Hepatocyte (in vitro differentiated cells): ENCODE data around the gene PRKG1. TPM values are rescaled to one million over a fixed set of nuclear protein-coding genes. Genes with fewer than 3 reads are reported as not detected.

Source experiments
- DNase-seq: peaks from one replicate; pipeline ENCODE4 v3.0.0-alpha.2; 2016; ENCODE audit warnings: low spot score
- H2AFZ ChIP-seq: fragments of 200-600 bp; sonication (generic); 2 replicates; pipeline ENCODE4 v1.6.0; 2016; ENCODE audit warnings: antibody characterized with exemption, mild to moderate bottlenecking
- H3K27ac ChIP-seq: fragments of 200-600 bp; sonication (generic); 2 replicates; pipeline ENCODE4 v1.5.1; 2016; ENCODE audit warnings: mild to moderate bottlenecking
- H3K27me3 ChIP-seq: fragments of 200-600 bp; sonication (generic); 2 replicates; pipeline ENCODE4 v1.6.1; 2016
- H3K36me3 ChIP-seq: fragments of 200-600 bp; sonication (generic); replicated peaks from 2 replicates; pipeline ENCODE4 v1.5.1; 2016; ENCODE audit warnings: low read depth; ENCODE audit not compliant: insufficient read depth
- H3K4me1 ChIP-seq: fragments of 200-600 bp; sonication (generic); 2 replicates; pipeline ENCODE4 v1.5.1; 2016; ENCODE audit warnings: mild to moderate bottlenecking, moderate library complexity; ENCODE audit not compliant: insufficient read depth
- H3K4me2 ChIP-seq: fragments of 200-600 bp; sonication (generic); 2 replicates; pipeline ENCODE4 v1.6.0; 2016
- H3K4me3 ChIP-seq: fragments of 200-600 bp; sonication (generic); 2 replicates; pipeline ENCODE4 v1.5.1; 2016; ENCODE audit warnings: mild to moderate bottlenecking
- H3K79me2 ChIP-seq: fragments of 200-600 bp; sonication (generic); 2 replicates; pipeline ENCODE4 v1.6.0; 2017; ENCODE audit warnings: mild to moderate bottlenecking
- H3K9me2 ChIP-seq: fragments of 200-600 bp; sonication (generic); replicated peaks from 2 replicates; pipeline ENCODE4 v1.6.0; 2017; ENCODE audit warnings: mild to moderate bottlenecking; ENCODE audit not compliant: insufficient read depth
- H3K9me3 ChIP-seq: fragments of 200-600 bp; sonication (generic); 2 replicates; pipeline ENCODE4 v1.5.1; 2016; ENCODE audit warnings: low read depth, mild to moderate bottlenecking
- H4K20me1 ChIP-seq: fragments of 200-600 bp; sonication (generic); 2 replicates; pipeline ENCODE4 v1.6.0; 2016; ENCODE audit warnings: mild to moderate bottlenecking; ENCODE audit not compliant: insufficient read depth, poor library complexity, severe bottlenecking
- EZH2 ChIP-seq: fragments of 200-600 bp; sonication (generic); IDR thresholded peaks from 2 replicates; pipeline ENCODE4 v1.6.1; 2016; ENCODE audit warnings: antibody characterized with exemption, mild to moderate bottlenecking, borderline replicate concordance
- EZH2phosphoT487 ChIP-seq: fragments of 200-600 bp; sonication (generic); IDR thresholded peaks from one replicate; pipeline ENCODE4 v1.6.1; 2018; ENCODE audit warnings: antibody characterized with exemption, mild to moderate bottlenecking, low read depth, moderate library complexity; ENCODE audit not compliant: unreplicated experiment, severe bottlenecking
- WGBS: methylation state at CpG from one replicate; pipeline ENCODE4 v1.1.6; 2016; ENCODE audit warnings: low lambda C conversion rate; ENCODE audit errors: missing lambda C conversion rate; 5-methylcytosine and 5-hydroxymethylcytosine counted together
- polyA plus RNA-seq: library from polyadenylated mRNA; unstranded; fragments of >200 nt; fragmentation: Nextera tagmentation; extraction: Ambion mirVana; gene quantifications from 2 replicates; pipeline ENCODE4 v1.2.1, GENCODE V29; 2016
- total RNA-seq: library from RNA; depleted of rRNA; stranded (reverse); fragments of >200 nt; gene quantifications from 2 replicates; pipeline ENCODE4 v1.2.3, GENCODE V29; 2014
- TF ChIP-seq, protein P1 (sequence below): fragments of 200-600 bp; sonication (generic); IDR thresholded peaks from 2 replicates; pipeline ENCODE4 v1.5.1; 2016; ENCODE audit warnings: antibody characterized with exemption, mild to moderate bottlenecking; ENCODE audit not compliant: poor library complexity

The PRKG1 gene
- total and polyA plus RNA-seq, 2 experiments from 2014 or later: 4.0 to 8.1 TPM

DNA sequence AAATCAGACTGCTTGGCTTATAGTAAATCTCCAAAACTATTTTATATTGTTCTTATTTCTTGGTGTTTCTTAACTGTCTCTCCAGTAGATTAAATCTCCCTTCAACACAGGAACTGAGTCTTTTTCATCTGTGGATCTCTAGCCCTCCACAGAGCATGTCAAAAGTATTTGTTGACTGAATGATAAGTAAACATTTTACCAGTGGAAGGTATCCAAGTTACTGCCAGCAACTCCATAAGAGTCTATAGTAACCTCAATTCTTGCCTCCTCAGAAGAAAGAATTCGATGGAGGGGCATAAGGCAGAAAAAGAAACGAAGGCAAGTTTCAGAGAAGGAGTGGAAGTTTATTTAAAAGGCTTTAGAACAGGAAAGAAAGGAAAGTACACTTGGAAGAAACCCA, 945.9 kb downstream of the PRKG1 start:
- no peak for TF ChIP-seq EZH2phosphoT487
- no peak for TF ChIP-seq EZH2
- TF ChIP-seq, protein P1, sequence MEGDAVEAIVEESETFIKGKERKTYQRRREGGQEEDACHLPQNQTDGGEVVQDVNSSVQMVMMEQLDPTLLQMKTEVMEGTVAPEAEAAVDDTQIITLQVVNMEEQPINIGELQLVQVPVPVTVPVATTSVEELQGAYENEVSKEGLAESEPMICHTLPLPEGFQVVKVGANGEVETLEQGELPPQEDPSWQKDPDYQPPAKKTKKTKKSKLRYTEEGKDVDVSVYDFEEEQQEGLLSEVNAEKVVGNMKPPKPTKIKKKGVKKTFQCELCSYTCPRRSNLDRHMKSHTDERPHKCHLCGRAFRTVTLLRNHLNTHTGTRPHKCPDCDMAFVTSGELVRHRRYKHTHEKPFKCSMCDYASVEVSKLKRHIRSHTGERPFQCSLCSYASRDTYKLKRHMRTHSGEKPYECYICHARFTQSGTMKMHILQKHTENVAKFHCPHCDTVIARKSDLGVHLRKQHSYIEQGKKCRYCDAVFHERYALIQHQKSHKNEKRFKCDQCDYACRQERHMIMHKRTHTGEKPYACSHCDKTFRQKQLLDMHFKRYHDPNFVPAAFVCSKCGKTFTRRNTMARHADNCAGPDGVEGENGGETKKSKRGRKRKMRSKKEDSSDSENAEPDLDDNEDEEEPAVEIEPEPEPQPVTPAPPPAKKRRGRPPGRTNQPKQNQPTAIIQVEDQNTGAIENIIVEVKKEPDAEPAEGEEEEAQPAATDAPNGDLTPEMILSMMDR: no peak
- no peak overlapping the region for H3K27ac ChIP-seq
- no peaks in the 10 kb centered on the region for H3K9me2 ChIP-seq
- H4K20me1 ChIP-seq: no peaks in the 10 kb centered on the region
- H3K79me2 ChIP-seq: no peaks in the 10 kb centered on the region
- WGBS: 79% methylated on average over 2 of the region's 2 CpGs
- H3K36me3 ChIP-seq: no peaks in the 10 kb centered on the region
- H3K4me3 ChIP-seq: no peak overlapping the region
- H3K4me2 ChIP-seq: no peak overlapping the region
- H3K27me3 ChIP-seq: no peaks in the 10 kb centered on the region
- no peaks in the 10 kb centered on the region for H3K9me3 ChIP-seq
- H3K4me1 ChIP-seq: no peaks in the 10 kb centered on the region
- no peak for DNase-seq
- no peak overlapping the region for H2AFZ ChIP-seq

GRCh38 chr10:52020702-52021101, 946.4 kb downstream of the PRKG1 start:
- 83% methylated on average over 2 of the region's 2 CpGs for WGBS
- TF ChIP-seq EZH2phosphoT487: no peak
- no peak for TF ChIP-seq EZH2
- TF ChIP-seq, protein P1: no peak

GRCh38 chr10:52027055-52027705, 952.9 kb downstream of the PRKG1 start:
- Histone ChIP-seq H3K27ac (no peak overlapping the region), H3K79me2 (no peaks in the 10 kb centered on the region), H3K36me3 (no peaks in the 10 kb centered on the region), H3K9me3 (no peaks in the 10 kb centered on the region), H2AFZ (no peak overlapping the region), H3K9me2 (no peaks in the 10 kb centered on the region), H3K4me1 (no peaks in the 10 kb centered on the region), H3K4me3 (no peak overlapping the region), H4K20me1 (no peaks in the 10 kb centered on the region), H3K4me2 (no peak overlapping the region), H3K27me3 (no peaks in the 10 kb centered on the region)
- WGBS: 90% methylated on average over 4 of the region's 4 CpGs
- no peak for DNase-seq
- no peak for TF ChIP-seq EZH2phosphoT487
- no peak for TF ChIP-seq EZH2
- TF ChIP-seq, protein P1: no peak

More at GRCh38 chr10:52020702-52021101, 946.4 kb downstream of the PRKG1 start:
- Histone ChIP-seq H3K4me2 (no peak overlapping the region), H3K27me3 (no peaks in the 10 kb centered on the region), H3K27ac (no peak overlapping the region), H2AFZ (no peak overlapping the region), H3K79me2 (no peaks in the 10 kb centered on the region), H3K36me3 (no peaks in the 10 kb centered on the region), H3K4me3 (no peak overlapping the region), H3K4me1 (no peaks in the 10 kb centered on the region), H4K20me1 (no peaks in the 10 kb centered on the region), H3K9me2 (no peaks in the 10 kb centered on the region), H3K9me3 (no peaks in the 10 kb centered on the region)
- DNase-seq: no peak
